A673 (cell line): ENCODE results near the gene OSBPL1A. TPM values are rescaled to one million over a fixed set of nuclear protein-coding genes. Genes with fewer than 3 reads are reported as not detected.

ENCODE experiments used
- BruUV-seq: library from RNA; stranded (reverse); fragments of 400-500 nt; replicated peaks from 2 replicates; lab custom pipeline; 2021; lab: Mats Ljungman, UMichigan
- CTCF ChIA-PET: fragments of 300-600 bp; sonication (Branson Sonifier 250); formaldehyde crosslinking; loops from one replicate; lab custom pipeline; 2022; ENCODE audit warnings: antibody characterized with exemption; lab: Charles Lee
- POLR2A ChIA-PET: fragments of 300-600 bp; sonication (Branson Sonifier 250); formaldehyde crosslinking; loops from one replicate; lab custom pipeline; 2022; ENCODE audit warnings: antibody characterized with exemption; ENCODE audit not compliant: low non-redundant PET; lab: Charles Lee
- DNase-seq: peaks from one replicate; pipeline ENCODE4 v3.0.0-alpha.2; 2015; ENCODE audit warnings: low spot score
- H3K27ac ChIP-seq: fragments of 200-600 bp; sonication (generic); 2 replicates; pipeline ENCODE4 v1.5.1; 2016; ENCODE audit warnings: mixed run types, low read depth, mild to moderate bottlenecking, mixed read lengths, antibody characterized with exemption, low read length; ENCODE audit not compliant: poor library complexity, severe bottlenecking
- H3K27me3 ChIP-seq: fragments of 200-600 bp; sonication (generic); replicated peaks from 2 replicates; pipeline ENCODE4 v1.6.1; 2017; ENCODE audit warnings: mixed run types, low read depth, mild to moderate bottlenecking, mixed read lengths, antibody characterized with exemption, low read length; ENCODE audit not compliant: insufficient read depth, poor library complexity
- H3K36me3 ChIP-seq: fragments of 200-600 bp; sonication (generic); 2 replicates; pipeline ENCODE4 v1.6.1; 2016; ENCODE audit warnings: mixed run types, mild to moderate bottlenecking, mixed read lengths, antibody characterized with exemption, low read length; ENCODE audit not compliant: insufficient read depth, poor library complexity, severe bottlenecking
- H3K4me1 ChIP-seq: fragments of 200-600 bp; sonication (generic); 2 replicates; pipeline ENCODE4 v1.6.1; 2017; ENCODE audit warnings: mixed run types, mild to moderate bottlenecking, mixed read lengths, antibody characterized with exemption, low read length; ENCODE audit not compliant: insufficient read depth, poor library complexity, severe bottlenecking
- H3K4me3 ChIP-seq: fragments of 200-600 bp; sonication (generic); 2 replicates; pipeline ENCODE4 v1.5.1; 2016; ENCODE audit warnings: low read depth, mixed run types, mild to moderate bottlenecking, mixed read lengths, low read length; ENCODE audit not compliant: poor library complexity, severe bottlenecking
- H3K9me3 ChIP-seq: fragments of 200-600 bp; sonication (generic); 2 replicates; pipeline ENCODE4 v1.6.1; 2016; ENCODE audit warnings: mixed run types, low read depth, mild to moderate bottlenecking, mixed read lengths, antibody characterized with exemption, low read length; ENCODE audit not compliant: poor library complexity, severe bottlenecking
- EZH2 ChIP-seq: fragments of 200-600 bp; sonication (generic); IDR thresholded peaks from 2 replicates; pipeline ENCODE4 v1.6.1; 2017; ENCODE audit warnings: borderline replicate concordance, low read depth, mild to moderate bottlenecking, mixed read lengths, antibody characterized with exemption, low read length; ENCODE audit not compliant: poor library complexity, severe bottlenecking
- intact Hi-C: fragments of 100-400 bp; cut with micrococcal nuclease; formaldehyde crosslinking; loops from one replicate; pipeline ENCODE4 v1.10.0; 2022; ENCODE audit not compliant: unreplicated experiment
- total RNA-seq: library from RNA; stranded (reverse); gene quantifications from 2 replicates; pipeline ENCODE4 v1.2.3, GENCODE V29; 2021
- TF ChIP-seq, protein P1 (sequence below): fragments of 300-800, 200-600 bp; sonication (generic); conservative IDR thresholded peaks from 2 replicates; pipeline ENCODE4 v1.5.1; 2017; ENCODE audit warnings: low read depth, mild to moderate bottlenecking, antibody characterized with exemption, low read length, moderate library complexity, mixed read lengths

The OSBPL1A gene
- total RNA-seq, 1 experiment from 2014 or later: 26.1 TPM

DNA sequence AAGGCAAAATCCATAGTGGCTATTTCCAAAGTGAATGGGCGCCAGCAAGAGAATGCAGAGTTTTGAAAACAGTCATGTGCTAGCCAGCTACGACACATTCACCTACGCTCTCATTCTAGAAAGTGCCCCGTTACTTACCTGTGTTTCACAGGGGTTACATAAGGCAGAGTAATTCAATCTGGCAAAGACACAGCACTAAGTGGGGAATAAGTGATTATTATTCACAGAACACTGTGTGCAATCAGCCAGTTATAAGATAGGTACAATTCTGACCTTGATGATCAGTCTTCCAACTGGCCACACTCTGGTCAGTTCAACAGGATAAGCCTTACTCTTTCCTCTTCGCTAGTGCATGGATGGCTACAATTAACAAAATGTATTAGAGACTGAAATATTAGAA lies 152.9 kb downstream of the OSBPL1A start:
- ChIA-PET CTCF (no interaction called here), POLR2A (no interaction called here)
- no TSS peak for BruUV-seq
- Histone ChIP-seq H3K9me3 (no peaks in the 10 kb centered on the region), H3K27ac (no peak overlapping the region), H3K4me3 (no peak overlapping the region), H3K27me3 (no peaks in the 10 kb centered on the region), H3K36me3 (no peaks in the 10 kb centered on the region), H3K4me1 (no peaks in the 10 kb centered on the region)
- DNase-seq: no peak
- intact Hi-C loops: no loop called here
- TF ChIP-seq, protein P1, sequence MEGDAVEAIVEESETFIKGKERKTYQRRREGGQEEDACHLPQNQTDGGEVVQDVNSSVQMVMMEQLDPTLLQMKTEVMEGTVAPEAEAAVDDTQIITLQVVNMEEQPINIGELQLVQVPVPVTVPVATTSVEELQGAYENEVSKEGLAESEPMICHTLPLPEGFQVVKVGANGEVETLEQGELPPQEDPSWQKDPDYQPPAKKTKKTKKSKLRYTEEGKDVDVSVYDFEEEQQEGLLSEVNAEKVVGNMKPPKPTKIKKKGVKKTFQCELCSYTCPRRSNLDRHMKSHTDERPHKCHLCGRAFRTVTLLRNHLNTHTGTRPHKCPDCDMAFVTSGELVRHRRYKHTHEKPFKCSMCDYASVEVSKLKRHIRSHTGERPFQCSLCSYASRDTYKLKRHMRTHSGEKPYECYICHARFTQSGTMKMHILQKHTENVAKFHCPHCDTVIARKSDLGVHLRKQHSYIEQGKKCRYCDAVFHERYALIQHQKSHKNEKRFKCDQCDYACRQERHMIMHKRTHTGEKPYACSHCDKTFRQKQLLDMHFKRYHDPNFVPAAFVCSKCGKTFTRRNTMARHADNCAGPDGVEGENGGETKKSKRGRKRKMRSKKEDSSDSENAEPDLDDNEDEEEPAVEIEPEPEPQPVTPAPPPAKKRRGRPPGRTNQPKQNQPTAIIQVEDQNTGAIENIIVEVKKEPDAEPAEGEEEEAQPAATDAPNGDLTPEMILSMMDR: no peak
- no peak for TF ChIP-seq EZH2

DNA sequence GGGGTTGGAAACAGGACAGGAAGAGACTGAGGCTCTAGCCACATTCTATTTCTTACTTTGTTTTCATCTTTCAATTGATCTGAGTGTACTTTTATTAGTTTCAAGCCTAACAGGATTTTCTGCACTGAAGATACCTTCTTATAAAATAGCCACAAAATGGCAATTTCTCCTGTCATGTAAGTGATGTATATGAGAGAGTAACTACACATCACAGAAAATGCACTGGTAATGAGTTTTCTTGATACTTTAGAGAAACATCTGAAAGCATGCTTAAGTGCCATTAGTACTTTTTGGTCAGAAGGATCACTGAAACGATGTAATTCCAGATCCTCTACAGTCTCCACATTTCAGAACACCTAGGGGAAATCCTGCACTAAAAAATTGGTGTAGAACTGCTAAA lies 153.9 kb downstream of the OSBPL1A start:
- no peak for DNase-seq
- H3K36me3 ChIP-seq: no peaks in the 10 kb centered on the region
- H3K27me3 ChIP-seq: no peaks in the 10 kb centered on the region
- H3K4me3 ChIP-seq: no peak overlapping the region
- intact Hi-C loops: no loop called here
- no peak overlapping the region for H3K27ac ChIP-seq
- TF ChIP-seq, protein P1: no peak
- no peak for TF ChIP-seq EZH2
- no TSS peak for BruUV-seq
- CTCF ChIA-PET: no interaction called here
- POLR2A ChIA-PET: no interaction called here
- H3K9me3 ChIP-seq: no peaks in the 10 kb centered on the region
- H3K4me1 ChIP-seq: no peaks in the 10 kb centered on the region

DNA sequence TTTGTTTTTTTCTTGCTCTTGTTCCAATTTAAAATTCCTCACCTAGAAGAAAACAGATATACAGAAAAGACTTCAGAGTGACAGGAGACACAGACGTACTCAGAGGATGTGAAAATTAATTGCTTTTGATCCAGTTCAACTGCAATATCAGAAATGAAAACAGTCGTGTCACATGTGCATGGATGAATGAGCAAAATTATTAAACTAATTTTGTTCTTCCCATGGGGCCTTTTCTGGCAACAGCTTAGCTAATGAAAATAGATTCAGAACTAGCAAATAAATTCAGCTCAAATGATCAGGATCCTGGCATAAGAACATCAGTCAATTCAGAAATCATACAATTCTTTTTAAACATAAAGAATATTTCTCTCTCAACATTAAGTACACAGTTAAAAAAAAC lies 158.3 kb downstream of the OSBPL1A start:
- ChIA-PET CTCF (no interaction called here), POLR2A (no interaction called here)
- no peak for TF ChIP-seq EZH2
- TF ChIP-seq, protein P1: no peak
- Histone ChIP-seq H3K4me3 (no peak overlapping the region), H3K36me3 (no peaks in the 10 kb centered on the region), H3K4me1 (peaks cover under 1% of the 10 kb centered on the region), H3K27me3 (no peaks in the 10 kb centered on the region), H3K27ac (no peak overlapping the region), H3K9me3 (no peaks in the 10 kb centered on the region)
- BruUV-seq: no TSS peak
- intact Hi-C loops: no loop called here
- no peak for DNase-seq
